H9 (cell line): ENCODE results near the gene JAG1. TPM values are rescaled to one million over a fixed set of nuclear protein-coding genes. Genes with fewer than 3 reads are reported as not detected.

Experiments used
- DNase-seq: peaks from one replicate; pipeline ENCODE4 v3.0.0-alpha.2; 2017
- H2AFZ ChIP-seq: one replicate; pipeline ENCODE4 v1.6.1; 2013; ENCODE audit warnings: mild to moderate bottlenecking, low read length, control low read depth, moderate library complexity
- H2AK5ac ChIP-seq: 2 replicates; pipeline ENCODE4 v1.6.1; 2013; ENCODE audit warnings: low read length, control low read depth, mixed read lengths; ENCODE audit not compliant: insufficient read length
- H2BK120ac ChIP-seq: one replicate; pipeline ENCODE4 v1.6.1; 2013; ENCODE audit warnings: low read depth, mild to moderate bottlenecking, low read length, control low read depth, inconsistent platforms; ENCODE audit not compliant: poor library complexity, severe bottlenecking
- H2BK12ac ChIP-seq: 2 replicates; pipeline ENCODE4 v1.6.1; 2013; ENCODE audit warnings: low read length, control low read depth, mixed read lengths, low read depth; ENCODE audit not compliant: insufficient read length
- H2BK15ac ChIP-seq: 2 replicates; pipeline ENCODE4 v1.6.1; 2013; ENCODE audit warnings: low read depth, low read length, control low read depth
- H2BK20ac ChIP-seq: one replicate; pipeline ENCODE4 v1.6.1; 2013; ENCODE audit warnings: low read depth, mild to moderate bottlenecking, low read length, control low read depth, inconsistent platforms; ENCODE audit not compliant: poor library complexity, severe bottlenecking
- H2BK5ac ChIP-seq: 2 replicates; pipeline ENCODE4 v1.6.1; 2013; ENCODE audit warnings: low read length, control low read depth, mixed read lengths; ENCODE audit not compliant: insufficient read length
- H3K14ac ChIP-seq: 2 replicates; pipeline ENCODE4 v1.6.1; 2013; ENCODE audit warnings: low read length, control low read depth; ENCODE audit not compliant: insufficient read depth
- H3K18ac ChIP-seq: 2 replicates; pipeline ENCODE4 v1.6.1; 2013; ENCODE audit warnings: low read depth, mild to moderate bottlenecking, mixed read lengths, low read length, control low read depth; ENCODE audit not compliant: insufficient read length
- H3K23ac ChIP-seq: 2 replicates; pipeline ENCODE4 v1.6.1; 2013; ENCODE audit warnings: low read length, control low read depth, mixed read lengths, low read depth; ENCODE audit not compliant: insufficient read length
- H3K23me2 ChIP-seq: 2 replicates; pipeline ENCODE4 v1.6.1; 2013; ENCODE audit warnings: low read depth, mild to moderate bottlenecking, mixed read lengths, low read length, control low read depth; ENCODE audit not compliant: insufficient read length, poor library complexity, severe bottlenecking
- H3K27ac ChIP-seq: 2 replicates; pipeline ENCODE4 v1.5.1; 2013; ENCODE audit warnings: low read length, control low read depth, mixed read lengths, low read depth; ENCODE audit not compliant: insufficient read length
- H3K27me3 ChIP-seq: 2 replicates; pipeline ENCODE4 v1.6.1; 2013; ENCODE audit warnings: low read length, control low read depth, inconsistent platforms; ENCODE audit not compliant: insufficient read depth
- H3K4ac ChIP-seq: 2 replicates; pipeline ENCODE4 v1.6.1; 2013; ENCODE audit warnings: low read depth, mild to moderate bottlenecking, control low read depth, inconsistent platforms, low read length, moderate library complexity
- H3K4me1 ChIP-seq: 2 replicates; pipeline ENCODE4 v1.6.1; 2013; ENCODE audit warnings: low read length, control low read depth, inconsistent platforms; ENCODE audit not compliant: insufficient read depth
- H3K4me2 ChIP-seq: 2 replicates; pipeline ENCODE4 v1.6.1; 2013; ENCODE audit warnings: low read length, control low read depth, mixed read lengths; ENCODE audit not compliant: insufficient read length, insufficient read depth
- H3K56ac ChIP-seq: 2 replicates; pipeline ENCODE4 v1.6.1; 2013; ENCODE audit warnings: low read depth, mild to moderate bottlenecking, mixed read lengths, low read length, control low read depth; ENCODE audit not compliant: insufficient read length
- H3K79me1 ChIP-seq: 2 replicates; pipeline ENCODE4 v1.6.1; 2013; ENCODE audit warnings: low read depth, mild to moderate bottlenecking, moderate library complexity, low read length, control low read depth, inconsistent platforms; ENCODE audit not compliant: insufficient read depth, poor library complexity, severe bottlenecking
- H3K79me2 ChIP-seq: 2 replicates; pipeline ENCODE4 v1.6.1; 2013; ENCODE audit warnings: low read length, control low read depth, inconsistent platforms; ENCODE audit not compliant: insufficient read depth
- H3K9ac ChIP-seq: 2 replicates; pipeline ENCODE4 v1.6.1; 2013; ENCODE audit warnings: low read length, control low read depth, mixed read lengths; ENCODE audit not compliant: insufficient read length; ENCODE audit errors: extremely low read depth
- H3K9me3 ChIP-seq: one replicate; pipeline ENCODE4 v1.6.1; 2013; ENCODE audit warnings: low read depth, low read length, inconsistent platforms; ENCODE audit not compliant: control insufficient read depth
- H3T11ph ChIP-seq: one replicate; pipeline ENCODE4 v1.6.1; 2013; ENCODE audit warnings: mild to moderate bottlenecking, low read length, control low read depth, inconsistent platforms
- H4K20me1 ChIP-seq: one replicate; pipeline ENCODE4 v1.6.1; 2013; ENCODE audit not compliant: control insufficient read depth, insufficient read length, insufficient read depth
- H4K5ac ChIP-seq: 2 replicates; pipeline ENCODE4 v1.6.1; 2013; ENCODE audit warnings: low read depth, mild to moderate bottlenecking, mixed read lengths, low read length, control low read depth; ENCODE audit not compliant: insufficient read length
- H4K8ac ChIP-seq: replicated peaks from 2 replicates; pipeline ENCODE4 v1.6.1; 2013; ENCODE audit warnings: low read length, control low read depth, mixed read lengths, low read depth; ENCODE audit not compliant: insufficient read length
- H4K91ac ChIP-seq: 2 replicates; pipeline ENCODE4 v1.6.1; 2013; ENCODE audit warnings: low read depth, mild to moderate bottlenecking, moderate library complexity, mixed read lengths, low read length, control low read depth; ENCODE audit not compliant: insufficient read length
- H3K27ac Mint-ChIP-seq, 3 experiments: 2 replicates in 2 of 3; 3 replicates in 1 of 3; pipeline ENCODE4 v1.8.0; 2020 to 2021; ENCODE audit warnings: mixed read lengths in 3 of 3, mild to moderate bottlenecking in 1 of 3, moderate library complexity in 1 of 3
- H3K27me3 Mint-ChIP-seq: 2 replicates; pipeline ENCODE4 v1.8.0; 2021; ENCODE audit warnings: low read depth, mild to moderate bottlenecking, moderate library complexity, mixed read lengths
- H3K36me3 Mint-ChIP-seq, 3 experiments: 2 replicates in 2 of 3; 3 replicates in 1 of 3; pipeline ENCODE4 v1.8.0; 2020 to 2021; ENCODE audit warnings: low read depth in 3 of 3, mixed read lengths in 3 of 3; ENCODE audit not compliant: insufficient read depth in 1 of 3
- H3K4me1 Mint-ChIP-seq, 2 experiments: 2 replicates each; pipeline ENCODE4 v1.8.0; 2020; ENCODE audit warnings: mixed read lengths in 2 of 2
- H3K4me3 Mint-ChIP-seq, 2 experiments: 2 replicates in 1 of 2; 3 replicates in 1 of 2; pipeline ENCODE4 v1.8.0; 2020 to 2021; ENCODE audit warnings: mild to moderate bottlenecking in 2 of 2, mixed read lengths in 2 of 2, moderate library complexity in 1 of 2
- H3K9me3 Mint-ChIP-seq, 2 experiments: 2 replicates in 1 of 2; 3 replicates in 1 of 2; pipeline ENCODE4 v1.8.0; 2020; ENCODE audit warnings: mild to moderate bottlenecking in 2 of 2, mixed read lengths in 2 of 2, moderate library complexity in 1 of 2
- WGBS: extraction: QIAGEN DNeasy Blood & Tissue Kit; methylation state at CpG from one replicate; pipeline ENCODE4 v1.1.7; 2013; ENCODE audit warnings: missing lambda C conversion rate, low lambda C conversion rate, mixed read lengths; ENCODE audit not compliant: insufficient read length; ENCODE audit errors: extremely low coverage; 5-methylcytosine and 5-hydroxymethylcytosine counted together
- total RNA-seq: library from RNA; stranded (reverse); gene quantifications from 2 replicates; pipeline ENCODE4 v1.2.1, GENCODE V29; 2021
- TF ChIP-seq, protein P1 (sequence below): fragments of 200-600 bp; sonication (generic); conservative IDR thresholded peaks from 3 replicates; pipeline ENCODE4 v1.8.0; 2021; ENCODE audit warnings: antibody characterized with exemption, mild to moderate bottlenecking

The JAG1 gene
- total RNA-seq, 1 experiment from 2014 or later = 58.1 TPM

DNA sequence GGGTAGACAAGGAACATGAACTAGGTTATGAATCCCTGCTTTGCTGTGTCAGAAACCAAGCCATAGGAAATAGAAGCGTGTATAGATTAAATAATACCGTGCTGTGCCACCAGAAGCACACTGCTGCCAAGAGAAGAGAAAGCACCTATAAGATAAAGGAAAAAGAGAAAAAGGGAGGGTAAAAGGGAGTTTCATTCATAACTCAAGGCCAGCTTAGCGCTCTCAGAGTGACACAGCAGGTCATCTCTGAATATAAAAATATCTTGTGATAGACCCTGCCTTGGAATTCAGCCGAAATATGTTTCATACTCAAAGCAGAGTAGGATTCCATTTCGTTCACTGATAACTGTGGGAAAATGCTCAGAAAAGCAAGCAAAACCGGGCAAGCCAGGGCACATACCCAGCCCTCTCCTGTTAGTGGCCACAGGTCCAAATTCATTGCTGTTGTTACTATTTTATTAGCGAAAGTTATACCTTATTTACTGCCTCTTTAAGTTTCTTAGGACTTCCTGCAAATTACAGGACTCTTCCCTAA is 8.7 kb downstream of the JAG1 start:
- Histone ChIP-seq H4K5ac (no peak overlapping the region), H4K8ac (no peak overlapping the region), H2BK120ac (no peak overlapping the region), H2BK20ac (no peak overlapping the region), H2BK12ac (no peak overlapping the region), H4K20me1 (no peaks in the 10 kb centered on the region), H3K4me1 (peaks cover 34% of the 10 kb centered on the region), H3K27me3 (no peaks in the 10 kb centered on the region), H3K18ac (no peak overlapping the region), H3T11ph (no peak overlapping the region), H2AFZ (no peak overlapping the region), H3K79me1 (peaks cover 4% of the 10 kb centered on the region), H2AK5ac (no peak overlapping the region), H3K14ac (no peak overlapping the region), H3K23me2 (no peaks in the 10 kb centered on the region), H3K79me2 (peaks cover 10% of the 10 kb centered on the region; the same call in 1 of the 2 replicates), H3K56ac (no peak overlapping the region), H3K4ac (no peak overlapping the region), H4K91ac (no peak overlapping the region), H3K27ac (no peak overlapping the region), H2BK15ac (no peak overlapping the region), H3K23ac (no peak overlapping the region), H3K4me2 (peak overlapping the region; percentile 26), H3K9me3 (no peaks in the 10 kb centered on the region), H2BK5ac (no peak overlapping the region), H3K9ac (no peak overlapping the region)
- whole genome bisulfite sequencing = no CpG with 5 or more reads among the region's 7 CpGs
- H3K27me3 Mint-ChIP-seq = no peaks in the 10 kb centered on the region
- peak overlapping the region; percentile 81 to 98 (median 97) for H3K27ac Mint-ChIP-seq
- peaks cover 87 to 89% of the 10 kb centered on the region in 2 experiments for H3K4me1 Mint-ChIP-seq
- H3K4me3 Mint-ChIP-seq = peak overlapping the region; percentile 38 to 70; a peak in 4 of 5 replicates
- H3K9me3 Mint-ChIP-seq = no peaks in the 10 kb centered on the region; a peak in 1 of 5 replicates
- peak; percentile 13 for DNase-seq
- peaks cover 41 to 72% (median 47%) of the 10 kb centered on the region in 3 experiments for H3K36me3 Mint-ChIP-seq
- TF ChIP-seq, protein P1, sequence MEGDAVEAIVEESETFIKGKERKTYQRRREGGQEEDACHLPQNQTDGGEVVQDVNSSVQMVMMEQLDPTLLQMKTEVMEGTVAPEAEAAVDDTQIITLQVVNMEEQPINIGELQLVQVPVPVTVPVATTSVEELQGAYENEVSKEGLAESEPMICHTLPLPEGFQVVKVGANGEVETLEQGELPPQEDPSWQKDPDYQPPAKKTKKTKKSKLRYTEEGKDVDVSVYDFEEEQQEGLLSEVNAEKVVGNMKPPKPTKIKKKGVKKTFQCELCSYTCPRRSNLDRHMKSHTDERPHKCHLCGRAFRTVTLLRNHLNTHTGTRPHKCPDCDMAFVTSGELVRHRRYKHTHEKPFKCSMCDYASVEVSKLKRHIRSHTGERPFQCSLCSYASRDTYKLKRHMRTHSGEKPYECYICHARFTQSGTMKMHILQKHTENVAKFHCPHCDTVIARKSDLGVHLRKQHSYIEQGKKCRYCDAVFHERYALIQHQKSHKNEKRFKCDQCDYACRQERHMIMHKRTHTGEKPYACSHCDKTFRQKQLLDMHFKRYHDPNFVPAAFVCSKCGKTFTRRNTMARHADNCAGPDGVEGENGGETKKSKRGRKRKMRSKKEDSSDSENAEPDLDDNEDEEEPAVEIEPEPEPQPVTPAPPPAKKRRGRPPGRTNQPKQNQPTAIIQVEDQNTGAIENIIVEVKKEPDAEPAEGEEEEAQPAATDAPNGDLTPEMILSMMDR = no peak
